Neutrophil (primary cell): Measurements from ENCODE around the gene TTC33.

Experiments
- H3K27ac ChIP-seq: fragments of 200-600 bp; sonication (generic); 2 replicates; pipeline ENCODE4 v1.5.1; 2016; ENCODE audit warnings: mild to moderate bottlenecking, moderate library complexity
- H3K27me3 ChIP-seq: fragments of 200-600 bp; sonication (generic); 2 replicates; pipeline ENCODE4 v1.6.0; 2016; ENCODE audit warnings: mild to moderate bottlenecking
- H3K36me3 ChIP-seq: fragments of 200-600 bp; sonication (generic); 2 replicates; pipeline ENCODE4 v1.5.1; 2017
- H3K4me1 ChIP-seq, 2 experiments: fragments of 200-600 bp in 1 of 2; sonication (generic) in 1 of 2; 1 replicate in 1 of 2; 2 replicates in 1 of 2; pipeline versions ENCODE4 v1.5.1 to v1.6.1; 2013 to 2016; ENCODE audit warnings: low read depth in 1 of 2, low read length in 1 of 2, mild to moderate bottlenecking in 1 of 2, moderate library complexity in 1 of 2; ENCODE audit not compliant: control insufficient read depth in 1 of 2, insufficient read depth in 1 of 2
- H3K4me3 ChIP-seq, 2 experiments: fragments of 200-600 bp in 1 of 2; sonication (generic) in 1 of 2; 1 replicate in 1 of 2; 2 replicates in 1 of 2; pipeline ENCODE4 v1.5.1; 2013 to 2016; ENCODE audit warnings: low read depth in 1 of 2, low read length in 1 of 2, mild to moderate bottlenecking in 1 of 2, moderate library complexity in 1 of 2
- H3K9me3 ChIP-seq: fragments of 200-600 bp; sonication (generic); 2 replicates; pipeline ENCODE4 v1.5.1; 2016
- TF ChIP-seq, protein P1 (sequence below): fragments of 200-600 bp; sonication (generic); IDR thresholded peaks from 2 replicates; pipeline ENCODE4 v1.5.1; 2016; ENCODE audit warnings: antibody characterized with exemption

TTC33 gene

DNA sequence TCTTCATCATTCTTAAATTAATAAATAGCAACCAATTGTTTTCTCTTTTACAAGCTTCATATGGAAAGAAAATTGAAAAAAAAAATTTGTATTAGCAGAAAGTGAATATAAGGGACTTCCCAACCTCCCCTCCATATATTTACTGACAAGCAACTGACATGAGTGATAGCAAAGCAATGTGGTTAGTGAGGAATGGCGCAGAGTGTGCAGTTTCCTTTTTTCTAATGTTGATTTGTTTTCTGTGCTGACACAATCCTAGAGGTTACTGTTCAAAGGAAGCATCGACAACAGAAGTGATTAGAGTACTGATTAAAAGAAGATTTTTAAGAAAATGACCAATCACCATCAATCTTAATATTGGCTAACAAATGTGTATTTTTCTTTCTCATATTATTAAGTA is 77.7 kb downstream of the TTC33 start:
- Histone ChIP-seq H3K36me3 (no peaks in the 10 kb centered on the region), H3K4me1 (peaks cover 63 to 66% of the 10 kb centered on the region in 2 experiments), H3K9me3 (no peaks in the 10 kb centered on the region), H3K4me3 (peak overlapping the region in 1 of 2 experiments; percentile 79), H3K27me3 (no peaks in the 10 kb centered on the region), H3K27ac (peak overlapping the region; percentile 87)
- TF ChIP-seq, protein P1, sequence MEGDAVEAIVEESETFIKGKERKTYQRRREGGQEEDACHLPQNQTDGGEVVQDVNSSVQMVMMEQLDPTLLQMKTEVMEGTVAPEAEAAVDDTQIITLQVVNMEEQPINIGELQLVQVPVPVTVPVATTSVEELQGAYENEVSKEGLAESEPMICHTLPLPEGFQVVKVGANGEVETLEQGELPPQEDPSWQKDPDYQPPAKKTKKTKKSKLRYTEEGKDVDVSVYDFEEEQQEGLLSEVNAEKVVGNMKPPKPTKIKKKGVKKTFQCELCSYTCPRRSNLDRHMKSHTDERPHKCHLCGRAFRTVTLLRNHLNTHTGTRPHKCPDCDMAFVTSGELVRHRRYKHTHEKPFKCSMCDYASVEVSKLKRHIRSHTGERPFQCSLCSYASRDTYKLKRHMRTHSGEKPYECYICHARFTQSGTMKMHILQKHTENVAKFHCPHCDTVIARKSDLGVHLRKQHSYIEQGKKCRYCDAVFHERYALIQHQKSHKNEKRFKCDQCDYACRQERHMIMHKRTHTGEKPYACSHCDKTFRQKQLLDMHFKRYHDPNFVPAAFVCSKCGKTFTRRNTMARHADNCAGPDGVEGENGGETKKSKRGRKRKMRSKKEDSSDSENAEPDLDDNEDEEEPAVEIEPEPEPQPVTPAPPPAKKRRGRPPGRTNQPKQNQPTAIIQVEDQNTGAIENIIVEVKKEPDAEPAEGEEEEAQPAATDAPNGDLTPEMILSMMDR: no peak

DNA sequence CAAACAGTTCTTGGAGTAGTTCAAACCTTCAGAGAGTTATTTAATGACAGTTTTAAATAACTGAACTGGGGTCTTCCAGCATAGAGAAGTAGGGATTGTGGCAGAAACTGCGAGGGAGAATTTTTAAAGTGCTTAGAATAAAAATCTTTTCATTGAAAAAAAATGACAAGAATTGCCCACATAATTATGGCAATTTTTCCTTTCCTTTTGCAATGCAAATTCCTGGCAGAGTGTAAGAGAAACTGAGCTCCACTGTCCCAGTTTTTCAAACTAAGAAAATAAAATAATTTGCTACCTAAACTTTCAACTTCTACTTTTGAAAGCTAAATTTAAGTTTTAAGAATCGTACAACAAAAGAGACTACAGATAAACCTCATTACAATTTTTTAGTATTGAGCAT is 78.3 kb downstream of the TTC33 start:
- Histone ChIP-seq H3K27ac (no peak overlapping the region), H3K9me3 (no peaks in the 10 kb centered on the region), H3K4me3 (no peak overlapping the region), H3K36me3 (no peaks in the 10 kb centered on the region), H3K4me1 (peaks cover 63 to 66% of the 10 kb centered on the region in 2 experiments), H3K27me3 (no peaks in the 10 kb centered on the region)
- TF ChIP-seq, protein P1: no peak

DNA sequence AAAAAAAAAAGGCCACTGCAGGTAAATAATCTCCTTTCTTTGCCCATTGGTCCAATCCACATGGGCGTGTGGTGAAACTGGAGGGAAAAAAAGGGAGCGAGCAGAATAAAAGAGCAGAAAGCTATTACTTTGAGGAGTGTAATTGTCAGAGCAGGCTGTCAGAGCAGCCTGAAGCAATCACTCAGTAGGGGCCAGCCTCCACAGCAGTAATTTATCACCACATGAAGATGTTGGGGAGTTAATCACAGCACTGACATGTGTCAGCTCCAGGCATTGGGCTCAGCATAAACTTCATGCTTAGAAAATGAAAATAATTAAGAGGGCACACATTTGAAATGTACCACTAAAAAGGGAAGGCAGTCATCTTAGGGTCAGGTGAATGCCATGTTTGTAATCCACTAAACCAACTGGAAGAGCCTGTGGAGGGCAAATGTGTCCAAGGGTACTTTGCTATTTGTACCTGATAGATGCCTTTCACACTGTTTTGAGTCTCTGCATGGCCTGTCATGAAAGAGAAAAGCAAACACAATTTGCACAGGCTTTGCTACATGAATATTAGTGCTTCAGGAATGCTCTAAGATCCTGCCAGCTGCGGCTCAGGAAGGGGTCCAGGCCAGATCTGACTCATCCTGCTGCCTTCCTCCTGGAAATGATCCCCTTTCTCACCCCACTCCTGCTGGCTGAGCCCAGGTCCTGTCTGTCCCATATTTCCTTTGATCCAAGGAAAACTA is 79.0 kb downstream of the TTC33 start:
- Histone ChIP-seq H3K27me3 (no peaks in the 10 kb centered on the region), H3K36me3 (no peaks in the 10 kb centered on the region), H3K9me3 (no peaks in the 10 kb centered on the region), H3K27ac (no peak overlapping the region), H3K4me3 (no peak overlapping the region), H3K4me1 (peaks cover 63 to 66% of the 10 kb centered on the region in 2 experiments)
- TF ChIP-seq, protein P1: no peak

DNA sequence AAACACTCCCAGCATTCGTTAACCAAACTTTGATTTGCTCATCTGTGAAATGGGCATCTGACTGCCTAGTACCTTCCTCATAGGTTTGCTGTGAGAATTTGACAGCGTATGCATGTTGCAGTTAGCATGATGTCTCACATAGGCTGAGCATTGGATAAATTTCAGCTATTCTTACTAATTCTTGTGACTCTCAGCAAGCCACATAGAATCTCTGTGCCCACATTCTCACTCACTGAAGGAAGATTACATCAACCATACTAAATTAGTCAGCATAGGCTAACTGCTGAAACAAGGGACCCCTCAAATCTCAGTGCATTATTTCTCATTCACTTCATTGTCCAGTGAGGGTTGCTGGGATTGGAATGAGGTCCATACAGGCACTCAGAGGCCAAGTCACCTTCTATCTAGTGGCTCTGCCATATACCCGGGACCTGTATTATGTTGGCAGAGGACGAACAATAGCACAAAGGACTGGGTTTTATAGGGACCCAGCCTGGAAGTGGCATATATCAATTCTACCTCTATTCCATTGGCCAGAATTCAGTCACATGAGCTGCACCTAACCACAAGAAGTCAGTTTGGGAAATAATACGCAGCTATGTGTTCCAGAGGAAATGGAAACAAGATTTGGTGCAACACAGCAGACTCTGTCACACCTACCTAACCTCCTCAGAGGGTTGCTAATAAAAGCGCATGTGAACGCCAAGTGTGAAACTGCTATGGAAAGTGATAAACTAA is 80.2 kb downstream of the TTC33 start:
- H3K36me3 ChIP-seq: no peaks in the 10 kb centered on the region
- H3K27me3 ChIP-seq: no peaks in the 10 kb centered on the region
- H3K9me3 ChIP-seq: no peaks in the 10 kb centered on the region
- peak overlapping the region; percentile 48 for H3K27ac ChIP-seq
- peaks cover 59 to 65% of the 10 kb centered on the region in 2 experiments for H3K4me1 ChIP-seq
- no peak overlapping the region for H3K4me3 ChIP-seq
- TF ChIP-seq, protein P1: no peak

DNA sequence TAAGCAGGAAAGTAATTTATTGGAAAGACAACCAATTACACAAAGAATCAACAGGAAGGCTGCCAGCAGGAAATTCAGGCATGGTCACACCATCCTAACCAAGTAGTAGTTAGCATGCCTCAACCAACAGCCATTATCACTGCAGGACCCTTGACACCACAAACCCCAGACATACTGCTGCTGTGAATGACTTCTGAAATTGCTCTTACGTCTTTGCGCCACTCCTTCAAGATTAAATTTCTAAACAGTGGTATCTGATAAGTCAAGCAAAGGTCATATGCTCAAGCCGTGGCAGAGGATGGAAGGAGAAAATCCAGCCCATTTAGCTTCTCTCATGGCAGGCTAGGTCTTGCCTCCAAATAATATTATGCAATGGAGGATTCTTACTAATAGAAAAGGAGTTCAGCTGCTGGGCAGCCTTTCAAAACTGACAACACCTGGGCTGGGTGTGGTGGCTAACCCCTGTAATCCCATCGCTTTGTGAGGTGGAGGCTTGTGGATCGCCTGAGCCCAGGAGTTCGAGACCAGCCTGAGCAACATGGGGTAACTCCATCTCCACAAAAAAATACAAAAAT is 81.0 kb downstream of the TTC33 start:
- peaks cover 61 to 73% of the 10 kb centered on the region in 2 experiments for H3K4me1 ChIP-seq
- no peak overlapping the region for H3K27ac ChIP-seq
- TF ChIP-seq, protein P1: no peak
- no peaks in the 10 kb centered on the region for H3K27me3 ChIP-seq
- H3K36me3 ChIP-seq: no peaks in the 10 kb centered on the region
- H3K4me3 ChIP-seq: no peak overlapping the region
- H3K9me3 ChIP-seq: no peaks in the 10 kb centered on the region
